PFSK-1 (cell line): Measurements from ENCODE around the gene WFIKKN1.

Source experiments
- FOXP2 ChIP-seq: optimal IDR thresholded peaks from 2 replicates; pipeline ENCODE3; 2011; ENCODE audit warnings: borderline replicate concordance, control low read depth, inconsistent platforms; ENCODE audit not compliant: insufficient read depth; ENCODE audit errors: extremely low read length, extremely low read depth
- POLR2AphosphoS5 ChIP-seq: IDR thresholded peaks from 2 replicates; pipeline ENCODE4 v1.6.1; 2012; ENCODE audit warnings: low read depth, mild to moderate bottlenecking, control low read depth, low read length, moderate library complexity
- SIN3A ChIP-seq: IDR thresholded peaks from 2 replicates; pipeline ENCODE4 v1.6.1; 2012; ENCODE audit warnings: mild to moderate bottlenecking, low read length, moderate library complexity, borderline replicate concordance; ENCODE audit not compliant: insufficient read depth
- TAF1 ChIP-seq: IDR thresholded peaks from 2 replicates; pipeline ENCODE4 v1.6.1; 2012; ENCODE audit warnings: low read length, control low read depth, borderline replicate concordance; ENCODE audit not compliant: insufficient read depth
- TF ChIP-seq, protein P1 (sequence below), 2 experiments: IDR thresholded peaks; 2 replicates each; pipeline versions ENCODE4 v1.6.1 to v1.8.0; 2011 to 2012; ENCODE audit warnings: low read depth in 2 of 2, low read length in 2 of 2, control low read depth in 1 of 2, inconsistent platforms in 1 of 2, mild to moderate bottlenecking in 1 of 2, moderate library complexity in 1 of 2; ENCODE audit not compliant: insufficient read depth in 1 of 2

GRCh38 chr16:668519-669171 lies 37.9 kb downstream of the WFIKKN1 start:
- TF ChIP-seq TAF1 (no peak), POLR2AphosphoS5 (no peak), SIN3A (no peak), FOXP2 (no peak)
- TF ChIP-seq, protein P1, sequence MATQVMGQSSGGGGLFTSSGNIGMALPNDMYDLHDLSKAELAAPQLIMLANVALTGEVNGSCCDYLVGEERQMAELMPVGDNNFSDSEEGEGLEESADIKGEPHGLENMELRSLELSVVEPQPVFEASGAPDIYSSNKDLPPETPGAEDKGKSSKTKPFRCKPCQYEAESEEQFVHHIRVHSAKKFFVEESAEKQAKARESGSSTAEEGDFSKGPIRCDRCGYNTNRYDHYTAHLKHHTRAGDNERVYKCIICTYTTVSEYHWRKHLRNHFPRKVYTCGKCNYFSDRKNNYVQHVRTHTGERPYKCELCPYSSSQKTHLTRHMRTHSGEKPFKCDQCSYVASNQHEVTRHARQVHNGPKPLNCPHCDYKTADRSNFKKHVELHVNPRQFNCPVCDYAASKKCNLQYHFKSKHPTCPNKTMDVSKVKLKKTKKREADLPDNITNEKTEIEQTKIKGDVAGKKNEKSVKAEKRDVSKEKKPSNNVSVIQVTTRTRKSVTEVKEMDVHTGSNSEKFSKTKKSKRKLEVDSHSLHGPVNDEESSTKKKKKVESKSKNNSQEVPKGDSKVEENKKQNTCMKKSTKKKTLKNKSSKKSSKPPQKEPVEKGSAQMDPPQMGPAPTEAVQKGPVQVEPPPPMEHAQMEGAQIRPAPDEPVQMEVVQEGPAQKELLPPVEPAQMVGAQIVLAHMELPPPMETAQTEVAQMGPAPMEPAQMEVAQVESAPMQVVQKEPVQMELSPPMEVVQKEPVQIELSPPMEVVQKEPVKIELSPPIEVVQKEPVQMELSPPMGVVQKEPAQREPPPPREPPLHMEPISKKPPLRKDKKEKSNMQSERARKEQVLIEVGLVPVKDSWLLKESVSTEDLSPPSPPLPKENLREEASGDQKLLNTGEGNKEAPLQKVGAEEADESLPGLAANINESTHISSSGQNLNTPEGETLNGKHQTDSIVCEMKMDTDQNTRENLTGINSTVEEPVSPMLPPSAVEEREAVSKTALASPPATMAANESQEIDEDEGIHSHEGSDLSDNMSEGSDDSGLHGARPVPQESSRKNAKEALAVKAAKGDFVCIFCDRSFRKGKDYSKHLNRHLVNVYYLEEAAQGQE (IDR thresholded peaks at IDR 0.05; ENCODE audit: insufficient read depth in 1 of 2, low read depth in 2 of 2, low read length in 2 of 2), result no peak
